ENCODE data around the gene ATP5F1C. TPM values are rescaled to one million over a fixed set of nuclear protein-coding genes. Genes with fewer than 3 reads are reported as not detected.

ATP5F1C gene
- total RNA-seq, 1 experiment from 2014 or later: 189 TPM

GRCh38 chr10:7797582-7797981 is 9.6 kb downstream of the ATP5F1C start:
- Histone ChIP-seq H3K27me3 (ENCODE audit: control insufficient read depth, insufficient read depth, low read length) (no peaks in the 10 kb centered on the region), H3K4me3 (ENCODE audit: low read depth in 2 of 2, low read length in 2 of 2) (no peak overlapping the region), H3K4me1 (ENCODE audit: control insufficient read depth, insufficient read depth, low read length) (peaks cover 3% of the 10 kb centered on the region), H3K9me3 (ENCODE audit: control insufficient read depth, insufficient read depth, low read depth, low read length) (no peaks in the 10 kb centered on the region), H3K27ac (ENCODE audit: low read length) (no peak overlapping the region; the same call in 1 of the 2 replicates), H3K36me3 (ENCODE audit: control insufficient read depth, insufficient read depth, low read length) (peaks cover 18% of the 10 kb centered on the region)
- peak; percentile 77; the same call in 1 of the 2 replicates for ATAC-seq
- ChIA-PET CTCF (no interaction called here), POLR2A (no interaction called here)
- in situ Hi-C loops (cut with HindIII; ENCODE audit: low pct_unique_long_range_greater_than_20kb, low sequenced_read_pairs): no loop called here
- no peak for TF ChIP-seq SIN3A (IDR thresholded peaks at IDR 0.05; ENCODE audit: borderline replicate concordance, insufficient read depth, low read depth, low read length)
- no peak for TF ChIP-seq TCF7L2 (IDR thresholded peaks at IDR 0.05; ENCODE audit: low read depth, low read length)
- TF ChIP-seq REST (IDR thresholded peaks at IDR 0.05; ENCODE audit: insufficient read depth in 1 of 2, low read depth in 2 of 2, low read length in 1 of 2): no peak
- no peak for TF ChIP-seq POLR2AphosphoS5 (IDR thresholded peaks at IDR 0.05; ENCODE audit: low read depth, low read length)
- TF ChIP-seq CTCF (IDR thresholded peaks at IDR 0.05): no peak
- BruUV-seq (replicated peaks): no TSS peak
- no peak for DNase-seq (ENCODE audit: low read depth, low spot score)
- intact Hi-C loops (cut with micrococcal nuclease; ENCODE audit: unreplicated experiment): no loop called here

GRCh38 chr10:7802606-7803005 is 14.6 kb downstream of the ATP5F1C start:
- H3K9me3 ChIP-seq (ENCODE audit: control insufficient read depth, insufficient read depth, low read depth, low read length): no peaks in the 10 kb centered on the region
- no peak overlapping the region for H3K27ac ChIP-seq (ENCODE audit: low read length)
- no TSS peak for BruUV-seq (replicated peaks)
- H3K4me3 ChIP-seq (ENCODE audit: low read depth in 2 of 2, low read length in 2 of 2): no peak overlapping the region
- ATAC-seq (no peak), DNase-seq (ENCODE audit: low read depth, low spot score) (no peak)
- in situ Hi-C loops (cut with HindIII; ENCODE audit: low pct_unique_long_range_greater_than_20kb, low sequenced_read_pairs): no loop called here
- no peaks in the 10 kb centered on the region for H3K27me3 ChIP-seq (ENCODE audit: control insufficient read depth, insufficient read depth, low read length)
- H3K36me3 ChIP-seq (ENCODE audit: control insufficient read depth, insufficient read depth, low read length): peaks cover 33% of the 10 kb centered on the region
- TF ChIP-seq REST (IDR thresholded peaks at IDR 0.05; ENCODE audit: insufficient read depth in 1 of 2, low read depth in 2 of 2, low read length in 1 of 2) (no peak), CTCF (IDR thresholded peaks at IDR 0.05) (no peak), TCF7L2 (IDR thresholded peaks at IDR 0.05; ENCODE audit: low read depth, low read length) (no peak), POLR2AphosphoS5 (IDR thresholded peaks at IDR 0.05; ENCODE audit: low read depth, low read length) (no peak), SIN3A (IDR thresholded peaks at IDR 0.05; ENCODE audit: borderline replicate concordance, insufficient read depth, low read depth, low read length) (no peak)
- intact Hi-C loops (cut with micrococcal nuclease; ENCODE audit: unreplicated experiment): no loop called here
- ChIA-PET POLR2A (no interaction called here), CTCF (no interaction called here)
- H3K4me1 ChIP-seq (ENCODE audit: control insufficient read depth, insufficient read depth, low read length): no peaks in the 10 kb centered on the region
